Sigmoid colon (tissue), 7 donors: ENCODE results near the gene KCNG2. TPM values are rescaled to one million over a fixed set of nuclear protein-coding genes. Genes with fewer than 3 reads are reported as not detected.

Experiments used
- DNase-seq: peaks from one replicate; pipeline ENCODE4 v3.0.0-alpha.2; 2019
- H3K27ac ChIP-seq, 4 donors: fragments of 200-600 bp; sonication (generic); one replicate each; pipeline ENCODE4 v1.5.1; 2016 to 2019; ENCODE audit warnings: mild to moderate bottlenecking in 1 of 4
- H3K27me3 ChIP-seq, 3 donors: fragments of 200-600 bp; sonication (generic); one replicate each; pipeline ENCODE4 v1.5.1; 2019; ENCODE audit warnings: mild to moderate bottlenecking in 1 of 3
- H3K36me3 ChIP-seq, 4 donors: fragments of 200-600 bp; sonication (generic); one replicate each; pipeline ENCODE4 v1.5.1; 2016 to 2019
- H3K4me1 ChIP-seq, 4 donors: fragments of 200-600 bp; sonication (generic); one replicate each; pipeline ENCODE4 v1.5.1; 2017 to 2019
- H3K4me3 ChIP-seq, 4 donors: fragments of 200-600 bp; sonication (generic); one replicate each; pipeline ENCODE4 v1.5.1; 2017 to 2019; ENCODE audit warnings: mild to moderate bottlenecking in 2 of 4, moderate library complexity in 1 of 4
- H3K9me3 ChIP-seq, 4 donors: fragments of 200-600 bp in 3 of 4; sonication (generic) in 3 of 4; one replicate each; pipeline versions ENCODE4 v1.5.1 to v1.6.1; 2013 to 2019
- EP300 ChIP-seq, 4 donors: sonication (generic); formaldehyde crosslinking; IDR thresholded peaks; one replicate each; pipeline ENCODE4 v1.6.1; 2017; ENCODE audit warnings: antibody characterized with exemption in 4 of 4
- POLR2A ChIP-seq, 2 donors: fragments of 450-650 bp; IDR thresholded peaks; one replicate each; pipeline ENCODE4 v1.6.1; 2016; ENCODE audit warnings: antibody characterized with exemption in 2 of 2, mild to moderate bottlenecking in 2 of 2, moderate library complexity in 2 of 2
- POLR2AphosphoS5 ChIP-seq, 4 donors: sonication (generic); formaldehyde crosslinking; IDR thresholded peaks; one replicate each; pipeline ENCODE4 v1.6.1; 2017; ENCODE audit warnings: antibody characterized with exemption in 4 of 4
- whole genome bisulfite sequencing, 2 donors: extraction: QIAGEN DNeasy Blood & Tissue Kit; methylation state at CpG; one replicate each; pipeline ENCODE4 v1.1.7; 2013; 5-methylcytosine and 5-hydroxymethylcytosine counted together
- intact Hi-C: fragments of 100-400 bp; cut with DNase I; formaldehyde crosslinking; loops from one replicate; pipeline ENCODE4 v1.15.1; 2023
- polyA plus RNA-seq, 3 donors: library from polyadenylated mRNA; stranded (reverse); fragments of 200-250 nt; gene quantifications; one replicate each; pipeline ENCODE4 v1.2.3, GENCODE V29; 2013
- total RNA-seq, 4 donors: library from RNA; depleted of rRNA; stranded (reverse); fragments of >200 nt; gene quantifications; one replicate each; pipeline ENCODE4 v1.1.0, GENCODE V29; 2016
- TF ChIP-seq, protein P1 (sequence below), 4 experiments: fragments of 450-650 bp in 3 of 4; fragments of 200-600 bp in 1 of 4; IDR thresholded peaks; one replicate each; pipeline ENCODE4 v1.5.1; 2016 to 2019; ENCODE audit warnings: antibody characterized with exemption in 4 of 4, mild to moderate bottlenecking in 3 of 4, moderate library complexity in 2 of 4
- donor health status: healthy with polysubstance abuse.
- donor health status: Bipolar disorder and iron deficiency.
- donor health status: healthy.

The KCNG2 gene
- total and polyA plus RNA-seq, 7 donors: 0.15 to 0.41 TPM; not detected in 5

GRCh38 chr18:79834834-79835233 is 37.1 kb downstream of the KCNG2 start:
- Histone ChIP-seq H3K9me3 (no peaks in the 10 kb centered on the region), H3K4me3 (no peak overlapping the region), H3K27ac (no peak overlapping the region), H3K4me1 (no peaks in the 10 kb centered on the region), H3K27me3 (peaks cover 0 to 13% (median 0%) of the 10 kb centered on the region in 3 donors), H3K36me3 (no peaks in the 10 kb centered on the region)
- DNase-seq: no peak
- TF ChIP-seq, protein P1, sequence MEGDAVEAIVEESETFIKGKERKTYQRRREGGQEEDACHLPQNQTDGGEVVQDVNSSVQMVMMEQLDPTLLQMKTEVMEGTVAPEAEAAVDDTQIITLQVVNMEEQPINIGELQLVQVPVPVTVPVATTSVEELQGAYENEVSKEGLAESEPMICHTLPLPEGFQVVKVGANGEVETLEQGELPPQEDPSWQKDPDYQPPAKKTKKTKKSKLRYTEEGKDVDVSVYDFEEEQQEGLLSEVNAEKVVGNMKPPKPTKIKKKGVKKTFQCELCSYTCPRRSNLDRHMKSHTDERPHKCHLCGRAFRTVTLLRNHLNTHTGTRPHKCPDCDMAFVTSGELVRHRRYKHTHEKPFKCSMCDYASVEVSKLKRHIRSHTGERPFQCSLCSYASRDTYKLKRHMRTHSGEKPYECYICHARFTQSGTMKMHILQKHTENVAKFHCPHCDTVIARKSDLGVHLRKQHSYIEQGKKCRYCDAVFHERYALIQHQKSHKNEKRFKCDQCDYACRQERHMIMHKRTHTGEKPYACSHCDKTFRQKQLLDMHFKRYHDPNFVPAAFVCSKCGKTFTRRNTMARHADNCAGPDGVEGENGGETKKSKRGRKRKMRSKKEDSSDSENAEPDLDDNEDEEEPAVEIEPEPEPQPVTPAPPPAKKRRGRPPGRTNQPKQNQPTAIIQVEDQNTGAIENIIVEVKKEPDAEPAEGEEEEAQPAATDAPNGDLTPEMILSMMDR (IDR thresholded peaks at IDR 0.05): no peak
- TF ChIP-seq POLR2A (IDR thresholded peaks at IDR 0.05) (no peak), POLR2AphosphoS5 (IDR thresholded peaks at IDR 0.05) (no peak), EP300 (IDR thresholded peaks at IDR 0.05) (no peak)
- intact Hi-C loops: no loop called here
- WGBS, 2 donors: 70% methylated on average over 6 of the region's 6 CpGs

- Histone ChIP-seq H3K27ac (no peak overlapping the region), H3K27me3 (no peaks in the 10 kb centered on the region), H3K9me3 (peaks cover 0 to 9% (median 4%) of the 10 kb centered on the region in 4 donors), H3K4me1 (no peaks in the 10 kb centered on the region), H3K36me3 (no peaks in the 10 kb centered on the region), H3K4me3 (no peak overlapping the region)
- 93 to 94% methylated on average over 4 of the region's 4 CpGs for WGBS, 2 donors
- intact Hi-C loops: no loop called here
- TF ChIP-seq POLR2A (IDR thresholded peaks at IDR 0.05) (no peak), EP300 (IDR thresholded peaks at IDR 0.05) (no peak), POLR2AphosphoS5 (IDR thresholded peaks at IDR 0.05) (no peak)
- TF ChIP-seq, protein P1 (IDR thresholded peaks at IDR 0.05): no peak
- DNase-seq: no peak
Observed at GRCh38 chr18:79841936-79842335, 44.2 kb downstream of the KCNG2 start.

DNA sequence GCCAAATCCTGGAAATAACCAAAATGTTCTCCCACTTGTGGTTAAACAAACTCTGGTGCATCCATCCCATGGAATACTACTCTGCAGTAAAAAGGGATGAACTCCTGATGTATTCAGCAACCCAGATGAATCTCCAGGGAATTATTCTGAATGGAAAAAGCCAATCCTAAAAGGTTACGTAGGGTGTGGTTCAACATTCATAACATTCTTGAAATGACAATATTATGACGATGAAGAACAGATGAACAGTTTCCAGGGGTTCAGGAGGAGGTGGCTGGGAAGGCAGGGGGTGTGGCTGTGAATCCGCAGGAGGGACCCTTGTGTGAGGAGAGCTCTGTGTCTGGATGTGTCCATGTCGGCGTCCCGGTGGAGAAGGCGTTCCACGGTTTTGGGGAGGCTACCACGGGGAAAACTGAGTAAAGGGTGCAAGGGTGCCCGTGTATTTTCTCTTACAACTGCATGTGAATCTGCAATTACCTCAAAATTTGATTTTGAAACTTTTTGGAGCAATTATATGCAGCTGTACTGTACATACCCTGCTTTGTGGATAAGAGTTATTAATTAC is 47.3 kb downstream of the KCNG2 start:
- intact Hi-C loops: no loop called here
- H3K9me3 ChIP-seq: peaks cover 0 to 9% (median 4%) of the 10 kb centered on the region in 4 donors
- no peak overlapping the region for H3K4me3 ChIP-seq
- H3K27me3 ChIP-seq: no peaks in the 10 kb centered on the region
- WGBS, 2 donors: 86 to 91% methylated on average over 10 of the region's 10 CpGs
- no peak for DNase-seq
- H3K27ac ChIP-seq: no peak overlapping the region
- H3K36me3 ChIP-seq: no peaks in the 10 kb centered on the region
- TF ChIP-seq, protein P1 (IDR thresholded peaks at IDR 0.05): no peak
- H3K4me1 ChIP-seq: no peaks in the 10 kb centered on the region

- TF ChIP-seq, protein P1 (IDR thresholded peaks at IDR 0.05): no peak
- TF ChIP-seq POLR2AphosphoS5 (IDR thresholded peaks at IDR 0.05): no peak
- TF ChIP-seq POLR2A (IDR thresholded peaks at IDR 0.05): no peak
- no peak for TF ChIP-seq EP300 (IDR thresholded peaks at IDR 0.05)
- H3K4me3 ChIP-seq: no peak overlapping the region
- no peaks in the 10 kb centered on the region for H3K27me3 ChIP-seq
- H3K9me3 ChIP-seq: peaks cover 0 to 5% (median under 1%) of the 10 kb centered on the region in 4 donors
- intact Hi-C loops: no loop called here
- H3K27ac ChIP-seq: no peak overlapping the region
- no peak for DNase-seq
- H3K36me3 ChIP-seq: no peaks in the 10 kb centered on the region
- no peaks in the 10 kb centered on the region for H3K4me1 ChIP-seq
- 85 to 86% methylated on average over 17 of the region's 17 CpGs for WGBS, 2 donors
Observed at GRCh38 chr18:79846936-79847557, 49.3 kb downstream of the KCNG2 start.
